GM13976 (cell line): ENCODE results near the gene STRN4.

Experiments
- DNase-seq: peaks from one replicate; pipeline ENCODE4 v3.0.0; 2012; ENCODE audit warnings: low spot score
- CTCF ChIP-seq: IDR thresholded peaks from 2 replicates; pipeline ENCODE4 v1.5.1; 2012; ENCODE audit warnings: borderline replicate concordance, mild to moderate bottlenecking; ENCODE audit not compliant: insufficient read depth; ENCODE audit errors: extremely low read depth, missing control alignments, control extremely low read depth
- in situ Hi-C: fragments of 300-500 bp; cut with MboI; formaldehyde crosslinking; loops from one replicate; pipeline ENCODE4 v1.12.0; 2022; ENCODE audit warnings: low sequenced_read_pairs, mixed read lengths, inconsistent platforms; ENCODE audit not compliant: unreplicated experiment

The STRN4 gene

GRCh38 chr19:46723023-46723461 is 23.2 kb downstream of the STRN4 start:
- in situ Hi-C loops = no loop called here
- TF ChIP-seq CTCF = no peak
- DNase-seq = no peak

- TF ChIP-seq CTCF = no peak
- in situ Hi-C loops = no loop called here
- DNase-seq = no peak
These were observed 23.7 kb downstream of the STRN4 start for GRCh38 chr19:46722421-46723022.

- in situ Hi-C loops = no loop called here
- no peak for TF ChIP-seq CTCF
These were observed 24.3 kb downstream of the STRN4 start for GRCh38 chr19:46722004-46722380.

GRCh38 chr19:46721269-46722003 is 24.8 kb downstream of the STRN4 start:
- no peak for TF ChIP-seq CTCF
- in situ Hi-C loops = no loop called here
- DNase-seq = no peak

More at GRCh38 chr19:46722004-46722380, 24.3 kb downstream of the STRN4 start:
- no peak for DNase-seq

GRCh38 chr19:46720503-46721239 is 25.6 kb downstream of the STRN4 start:
- no peak for DNase-seq
- in situ Hi-C loops = no loop called here
- TF ChIP-seq CTCF = no peak

GRCh38 chr19:46719629-46720502 is 26.4 kb downstream of the STRN4 start:
- TF ChIP-seq CTCF = no peak
- in situ Hi-C loops = no loop called here
- no peak for DNase-seq
